Endometrial microvascular endothelial cells (primary cell): ENCODE measurements around the gene ATXN10. TPM values are rescaled to one million over a fixed set of nuclear protein-coding genes. Genes with fewer than 3 reads are reported as not detected.

Experiments
- in situ Hi-C: cut with HindIII; loops from 2 replicates; pipeline ENCODE4 v1.10.0; 2017; ENCODE audit warnings: low sequenced_read_pairs, low pct_unique_long_range_greater_than_20kb; ENCODE audit errors: inconsistent ontology term
- total RNA-seq: library from RNA; depleted of rRNA; stranded (reverse); fragments of >200 nt; gene quantifications from one replicate; pipeline ENCODE4 v1.2.3, GENCODE V29; 2015; ENCODE audit errors: inconsistent ontology term

The ATXN10 gene
- total RNA-seq, 1 donor from 2014 or later, result 132 TPM

- in situ Hi-C loops, result no loop called here
These were observed 161.4 kb downstream of the ATXN10 start for GRCh38 chr22:45832959-45833580.

GRCh38 chr22:45833613-45834012 is 162.0 kb downstream of the ATXN10 start:
- in situ Hi-C loops, result no loop called here

DNA sequence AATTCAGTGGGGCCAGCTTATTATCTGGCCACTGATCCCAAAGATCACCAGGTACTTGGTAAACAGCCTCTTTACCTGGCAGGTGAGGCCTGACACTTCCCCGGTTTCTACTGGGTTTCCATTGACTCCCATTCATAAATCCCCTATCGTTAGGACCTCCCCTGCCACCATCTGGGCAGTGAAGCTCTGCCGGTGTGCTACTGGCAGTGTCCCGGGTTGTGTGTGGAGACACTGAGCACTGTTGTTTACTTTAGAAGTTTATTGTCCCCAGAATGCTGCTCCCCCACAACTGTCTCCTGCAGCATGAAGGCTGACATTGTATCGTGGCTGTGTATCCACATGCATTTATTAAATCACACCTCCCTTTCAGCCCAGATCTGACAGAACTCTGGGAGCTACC is 162.6 kb downstream of the ATXN10 start:
- in situ Hi-C loops, result no loop called here

- in situ Hi-C loops, result no loop called here
These were observed 163.2 kb downstream of the ATXN10 start for GRCh38 chr22:45834795-45835194.

GRCh38 chr22:45836418-45837169 is 165.0 kb downstream of the ATXN10 start:
- in situ Hi-C loops, result no loop called here

DNA sequence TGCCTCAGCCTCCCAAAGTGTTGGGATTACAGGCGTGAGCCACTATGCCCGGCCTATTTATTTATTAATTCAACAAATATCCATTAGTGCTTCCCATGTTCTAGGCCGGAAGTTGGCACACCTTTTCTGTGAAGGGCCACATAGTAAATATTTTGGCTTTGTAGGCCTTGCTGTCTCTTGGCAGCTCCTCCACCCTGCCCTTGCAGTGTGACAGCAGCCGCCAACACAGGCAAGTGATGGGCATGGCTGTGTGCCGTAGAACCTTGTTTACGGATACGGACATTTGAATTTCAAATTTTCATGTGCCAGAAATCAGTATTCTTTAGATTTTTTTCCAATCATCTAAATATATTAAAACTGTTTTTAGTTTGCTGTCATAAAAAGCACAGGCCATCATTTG is 165.9 kb downstream of the ATXN10 start:
- in situ Hi-C loops, result no loop called here

- in situ Hi-C loops, result no loop called here
These were observed 166.8 kb downstream of the ATXN10 start for GRCh38 chr22:45838305-45838887.

DNA sequence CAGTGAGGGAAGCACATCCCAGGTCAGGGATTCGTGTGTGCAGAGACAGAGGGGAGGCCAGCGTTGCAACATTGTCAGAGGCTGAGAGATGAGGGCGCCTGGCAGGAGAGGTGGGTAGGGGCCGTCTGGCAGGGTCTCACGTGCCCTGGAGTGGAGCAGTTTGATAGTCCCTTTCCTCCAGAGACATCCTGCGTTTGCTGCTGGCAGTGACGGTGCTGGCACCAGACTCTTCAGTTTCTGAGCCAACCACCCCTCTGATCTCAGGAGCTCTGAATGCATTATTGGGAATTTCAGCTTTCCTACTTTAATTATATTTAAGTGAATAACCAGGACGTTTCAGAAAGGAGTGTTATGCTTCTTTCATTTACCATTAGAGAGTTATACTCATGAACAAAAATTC is 168.8 kb downstream of the ATXN10 start:
- in situ Hi-C loops, result no loop called here

- in situ Hi-C loops, result no loop called here
These were observed 170.8 kb downstream of the ATXN10 start for GRCh38 chr22:45842291-45842991.

GRCh38 chr22:45843031-45843430 is 171.4 kb downstream of the ATXN10 start:
- in situ Hi-C loops, result no loop called here

GRCh38 chr22:45843986-45844385 is 172.4 kb downstream of the ATXN10 start:
- in situ Hi-C loops, result no loop called here

DNA sequence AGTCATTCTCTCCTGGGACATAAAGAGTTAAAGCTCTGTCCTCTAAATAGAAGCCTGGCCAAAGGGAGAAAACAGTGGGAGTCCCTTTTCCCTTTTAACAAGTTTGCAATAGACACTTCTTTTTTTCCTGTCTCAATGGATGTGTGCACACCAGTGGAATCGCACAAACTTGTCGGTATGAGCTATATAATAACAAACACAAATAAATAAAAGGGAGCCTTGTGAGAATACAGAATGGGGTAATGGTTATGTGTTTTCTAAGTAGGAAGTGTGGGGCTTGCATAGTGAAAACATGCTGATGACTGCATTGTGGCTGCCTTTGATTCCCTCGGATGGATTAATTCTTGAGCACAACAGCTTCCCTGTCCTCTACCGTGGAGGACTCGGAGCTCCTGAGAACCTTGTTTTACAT is 173.4 kb downstream of the ATXN10 start:
- in situ Hi-C loops, result no loop called here

DNA sequence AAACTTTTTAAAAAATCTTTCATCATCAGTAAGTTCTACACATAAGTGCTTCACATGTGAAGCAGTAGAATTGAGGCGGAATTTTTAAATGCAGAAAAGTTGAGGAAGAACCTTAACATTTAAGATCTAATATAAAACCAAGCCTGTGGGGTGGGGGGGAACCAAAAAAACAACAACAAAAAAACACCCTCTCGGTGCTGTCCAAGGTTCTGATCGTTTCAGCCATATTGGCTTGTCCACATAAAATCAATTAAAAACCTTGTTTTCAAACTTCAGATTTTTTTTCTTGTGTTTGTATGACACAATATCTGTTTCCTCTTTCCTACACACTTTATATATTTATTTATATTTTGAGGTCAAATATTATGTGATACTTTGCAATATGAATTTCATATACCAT is 175.3 kb downstream of the ATXN10 start:
- in situ Hi-C loops, result no loop called here

DNA sequence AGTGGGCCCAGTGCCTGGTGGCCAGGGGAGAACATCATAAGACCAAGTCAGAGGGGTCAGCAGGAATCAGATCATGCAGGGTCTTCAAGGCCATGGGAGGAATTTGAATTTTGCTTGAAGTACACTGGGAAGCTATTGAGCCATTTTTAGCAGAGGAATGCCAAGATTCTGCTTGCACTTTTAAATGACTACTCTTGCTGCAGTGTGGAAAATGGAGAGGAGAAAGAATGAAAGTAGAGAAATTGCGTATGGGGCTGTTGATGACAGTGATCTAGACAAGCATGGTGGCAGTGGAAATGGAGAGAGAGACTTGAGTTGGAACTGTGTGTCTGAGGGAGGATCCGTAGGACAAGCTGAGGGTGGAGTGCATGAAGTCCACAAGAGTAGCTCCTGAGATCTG is 177.3 kb downstream of the ATXN10 start:
- in situ Hi-C loops, result no loop called here

DNA sequence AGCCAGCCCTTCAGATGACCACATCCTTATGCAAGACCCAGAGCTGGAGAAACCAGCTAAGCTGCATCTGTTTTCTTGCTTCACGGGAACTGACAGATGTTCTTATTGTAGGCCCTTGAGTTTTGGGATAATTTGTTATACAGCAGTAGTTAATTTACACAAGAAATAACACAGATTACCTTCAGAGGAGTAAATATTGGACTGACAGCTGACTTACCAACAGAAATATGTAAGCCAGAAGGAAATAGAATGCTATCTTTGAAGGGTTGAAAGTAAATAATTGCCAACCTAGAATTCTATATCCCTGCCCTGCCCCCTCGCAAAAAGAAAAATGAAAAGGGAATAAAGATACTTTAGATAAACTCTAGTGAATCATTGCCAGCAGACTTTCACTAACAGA is 181.2 kb downstream of the ATXN10 start:
- in situ Hi-C loops, result no loop called here

- in situ Hi-C loops, result no loop called here
These were observed 184.3 kb downstream of the ATXN10 start for GRCh38 chr22:45855961-45856360.

GRCh38 chr22:45857519-45857918 is 185.9 kb downstream of the ATXN10 start:
- in situ Hi-C loops, result no loop called here

- in situ Hi-C loops, result no loop called here
These were observed 187.9 kb downstream of the ATXN10 start for GRCh38 chr22:45859231-45860161.

DNA sequence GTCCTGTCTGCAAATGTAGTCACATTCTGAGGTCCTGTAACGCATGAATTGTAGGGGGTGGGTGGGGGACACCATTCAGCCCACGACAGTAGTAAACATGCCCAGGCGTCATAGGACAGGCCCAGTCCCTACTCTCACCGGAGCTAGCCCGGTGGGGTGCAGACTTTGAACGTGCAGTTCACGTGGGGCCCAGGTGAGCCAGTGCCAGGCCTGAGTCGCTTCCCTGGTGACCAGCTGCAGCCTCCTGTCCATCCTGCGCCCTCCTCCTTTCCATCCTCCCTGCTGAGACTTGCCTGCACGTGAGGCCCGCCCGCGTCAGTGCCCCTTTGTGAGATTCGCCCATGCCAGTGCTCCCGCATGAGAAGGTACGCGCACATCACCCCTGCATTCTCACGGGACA is 188.6 kb downstream of the ATXN10 start:
- in situ Hi-C loops, result no loop called here
